GM18868 (cell line): ENCODE data around the gene P2RY2.

Experiments used
- ATAC-seq: cut with Tn5 transposase; IDR thresholded peaks from one replicate; pipeline ENCODE4 v1.9.1; 2021; ENCODE audit warnings: mild to moderate bottlenecking, moderate library complexity; ENCODE audit not compliant: unreplicated experiment

The P2RY2 gene

DNA sequence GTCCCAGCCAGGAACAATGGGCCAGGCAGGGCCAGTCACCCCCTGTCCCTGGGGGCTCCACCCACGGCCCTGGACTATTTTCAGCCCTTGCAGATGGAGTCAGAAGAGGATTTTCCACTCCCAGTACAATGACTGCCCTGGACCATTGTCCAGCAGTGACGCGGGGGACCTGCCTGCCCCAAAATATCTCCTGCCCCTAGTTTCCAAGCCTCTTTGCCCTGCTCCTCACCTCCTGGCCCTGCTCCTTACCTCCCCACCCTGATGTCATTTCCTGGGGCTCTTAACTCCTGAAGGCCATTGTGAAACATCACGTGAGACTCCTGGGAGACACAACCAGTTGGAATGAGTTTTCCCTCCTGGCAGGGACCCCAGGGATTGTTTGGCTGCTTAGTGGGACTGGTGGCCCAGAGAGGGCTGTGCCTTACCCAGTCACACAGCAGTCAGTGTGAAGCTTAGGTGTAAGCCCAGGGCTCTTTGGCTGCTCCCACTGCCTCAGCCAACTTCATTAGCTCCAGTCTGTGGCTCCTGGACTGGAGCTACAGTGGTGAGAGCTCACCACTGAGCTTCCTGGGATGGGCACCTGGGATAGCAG lies 22.2 kb downstream of the P2RY2 start:
- no peak for ATAC-seq

- ATAC-seq: no peak
Measured at GRCh38 chr11:73241300-73241699, 23.2 kb downstream of the P2RY2 start.

GRCh38 chr11:73242251-73243092 lies 24.4 kb downstream of the P2RY2 start:
- ATAC-seq: peak; percentile 75

DNA sequence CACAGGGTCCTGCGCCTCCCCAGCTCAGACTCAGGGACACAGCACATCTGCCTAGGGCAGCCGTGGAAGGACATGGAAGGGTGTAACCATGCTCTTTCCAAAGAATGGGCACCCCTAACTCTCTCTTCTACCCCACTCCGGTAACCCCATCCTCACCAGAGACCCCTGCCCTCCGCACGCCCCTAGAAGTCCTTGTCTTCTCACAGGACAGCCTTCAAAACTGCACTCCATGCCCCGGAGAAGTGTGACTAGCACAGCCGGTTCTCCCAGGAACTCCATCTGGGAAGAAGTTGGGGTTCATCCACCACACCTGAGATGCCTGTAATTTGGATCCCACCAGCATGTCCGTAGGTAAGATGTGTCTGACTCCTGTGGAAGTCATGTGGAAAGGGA lies 25.0 kb downstream of the P2RY2 start:
- no peak for ATAC-seq

DNA sequence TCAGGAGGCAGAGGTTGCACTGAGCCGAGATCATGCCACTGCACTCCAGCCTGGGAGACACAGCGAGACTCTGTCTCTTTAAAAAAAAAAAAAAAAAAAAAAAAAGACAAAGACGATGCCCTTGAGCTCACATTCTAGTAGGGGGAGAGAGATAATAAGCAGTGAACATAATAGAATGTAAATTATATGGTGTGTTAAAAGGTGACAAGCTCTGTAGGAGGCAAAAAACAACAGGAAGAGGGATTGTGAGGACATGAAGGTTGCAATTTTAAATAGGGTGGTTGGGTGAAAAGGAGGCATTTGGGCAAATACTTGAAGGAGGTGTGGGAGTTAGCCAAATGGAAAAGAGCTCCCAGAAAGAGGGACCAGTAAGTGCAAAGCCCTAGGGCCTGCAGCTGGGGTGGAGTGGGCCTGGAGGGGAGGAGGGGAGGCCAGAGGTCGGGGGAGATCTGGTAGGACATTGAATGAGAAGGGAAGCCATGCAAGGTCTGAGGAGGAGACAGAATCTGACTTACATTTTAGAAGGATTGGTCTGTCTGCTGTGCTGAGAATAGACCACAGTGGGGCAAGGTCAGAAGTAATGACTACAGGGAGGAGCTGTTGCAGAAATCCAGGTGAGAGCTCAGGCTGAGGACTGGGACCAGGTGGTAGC lies 26.6 kb downstream of the P2RY2 start:
- no peak for ATAC-seq

GRCh38 chr11:73245461-73245860 lies 27.4 kb downstream of the P2RY2 start:
- no peak for ATAC-seq

DNA sequence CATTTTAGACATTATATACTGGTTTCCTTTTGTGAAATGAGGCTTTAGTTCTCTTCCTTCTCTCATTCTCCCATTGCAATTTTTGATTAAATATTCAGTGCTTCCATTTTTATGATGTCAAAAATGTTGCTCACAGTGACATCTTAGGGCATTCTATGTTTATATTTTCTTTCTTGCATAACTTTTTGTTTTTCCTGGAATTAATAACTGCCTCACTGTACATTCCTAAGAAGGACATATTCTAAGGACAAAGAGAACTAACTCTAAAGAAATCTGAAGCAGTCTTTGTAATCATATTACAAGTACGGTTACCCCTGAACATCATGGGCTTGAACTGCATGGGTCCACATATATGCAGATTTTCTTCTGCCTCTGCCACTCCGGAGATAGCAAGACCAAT lies 28.2 kb downstream of the P2RY2 start:
- no peak for ATAC-seq

DNA sequence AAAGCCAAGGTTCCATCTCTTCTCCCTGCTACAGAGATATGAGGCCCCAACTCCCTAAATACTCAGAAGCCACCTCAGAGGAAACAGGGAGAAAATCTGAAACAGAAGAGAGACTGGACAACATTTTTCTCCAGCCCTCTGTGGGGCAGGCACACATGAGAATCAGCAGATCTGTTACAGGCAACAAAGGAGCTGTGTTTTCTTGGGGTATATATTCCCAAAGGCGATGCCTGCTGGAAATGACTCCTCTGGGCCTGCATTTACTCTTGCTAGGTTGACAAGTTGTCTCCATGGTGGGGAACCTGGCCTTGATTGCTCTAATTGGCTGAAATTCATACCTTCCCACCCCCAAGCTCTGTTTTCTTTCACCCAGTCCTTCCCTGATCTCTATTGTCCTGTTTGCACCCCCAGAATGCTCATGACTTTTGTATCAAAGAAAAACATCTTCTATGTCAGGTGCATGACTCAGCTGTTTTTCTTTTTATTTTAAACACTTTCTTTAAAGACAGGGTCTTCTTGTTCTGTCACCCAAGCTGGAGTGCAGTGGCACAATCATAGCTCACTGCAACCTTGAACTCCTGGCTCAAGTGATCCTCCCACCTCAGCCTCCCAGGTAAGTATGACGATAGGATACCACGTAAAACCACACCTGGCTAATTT lies 30.6 kb downstream of the P2RY2 start:
- no peak for ATAC-seq

DNA sequence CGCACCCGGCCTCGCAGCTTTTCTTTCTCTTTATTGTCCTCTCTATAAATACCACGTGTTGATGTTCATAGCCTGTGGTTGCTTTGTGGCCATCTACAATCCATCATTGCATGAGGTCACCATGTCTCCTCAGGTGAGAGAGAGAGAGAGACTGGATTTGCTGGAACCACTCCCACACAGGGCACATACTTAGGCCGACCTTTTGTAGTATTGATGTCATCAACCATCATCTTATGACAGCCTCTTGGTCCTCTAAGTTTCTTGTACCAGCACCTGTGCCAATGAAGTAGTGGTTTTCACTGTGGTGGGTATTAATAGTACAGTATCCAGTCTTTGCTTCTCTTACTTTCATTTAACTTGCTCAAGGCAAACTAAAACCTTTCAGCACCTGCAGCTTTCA lies 31.2 kb downstream of the P2RY2 start:
- ATAC-seq: no peak

GRCh38 chr11:73249853-73250783 lies 32.0 kb downstream of the P2RY2 start:
- ATAC-seq: no peak

DNA sequence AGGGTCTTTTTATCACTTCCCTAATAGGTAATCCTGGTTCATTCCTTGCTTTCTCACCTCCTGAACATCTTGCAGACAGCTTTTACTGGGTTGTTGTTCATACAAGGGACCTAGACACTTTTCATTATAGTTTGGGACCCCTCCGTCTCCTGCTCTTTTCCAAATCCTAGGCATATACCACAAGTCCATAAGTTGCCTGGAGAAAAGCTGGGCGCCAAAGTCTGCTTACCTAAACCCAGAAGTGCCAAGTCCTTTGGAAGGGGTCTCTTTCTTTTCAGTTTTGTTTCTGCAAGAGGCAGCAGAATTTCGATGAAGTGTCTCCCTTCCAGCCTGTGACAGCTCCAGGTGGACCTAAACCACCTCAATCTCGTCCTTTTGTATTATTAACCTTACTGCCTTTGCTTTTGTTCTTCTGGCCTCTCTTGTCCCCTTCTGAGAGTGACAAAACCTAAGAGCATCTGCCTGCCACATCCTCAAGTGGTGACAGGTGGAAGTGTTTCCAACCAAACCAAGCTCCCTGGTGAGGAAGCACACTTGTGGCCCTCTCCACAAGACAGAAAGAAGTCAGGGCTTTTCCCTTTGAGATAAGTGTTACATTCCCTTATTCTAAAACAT lies 34.6 kb downstream of the P2RY2 start:
- ATAC-seq: no peak

GRCh38 chr11:73257342-73258103 lies 39.4 kb downstream of the P2RY2 start:
- ATAC-seq: no peak

GRCh38 chr11:73258104-73259035 lies 40.3 kb downstream of the P2RY2 start:
- no peak for ATAC-seq

DNA sequence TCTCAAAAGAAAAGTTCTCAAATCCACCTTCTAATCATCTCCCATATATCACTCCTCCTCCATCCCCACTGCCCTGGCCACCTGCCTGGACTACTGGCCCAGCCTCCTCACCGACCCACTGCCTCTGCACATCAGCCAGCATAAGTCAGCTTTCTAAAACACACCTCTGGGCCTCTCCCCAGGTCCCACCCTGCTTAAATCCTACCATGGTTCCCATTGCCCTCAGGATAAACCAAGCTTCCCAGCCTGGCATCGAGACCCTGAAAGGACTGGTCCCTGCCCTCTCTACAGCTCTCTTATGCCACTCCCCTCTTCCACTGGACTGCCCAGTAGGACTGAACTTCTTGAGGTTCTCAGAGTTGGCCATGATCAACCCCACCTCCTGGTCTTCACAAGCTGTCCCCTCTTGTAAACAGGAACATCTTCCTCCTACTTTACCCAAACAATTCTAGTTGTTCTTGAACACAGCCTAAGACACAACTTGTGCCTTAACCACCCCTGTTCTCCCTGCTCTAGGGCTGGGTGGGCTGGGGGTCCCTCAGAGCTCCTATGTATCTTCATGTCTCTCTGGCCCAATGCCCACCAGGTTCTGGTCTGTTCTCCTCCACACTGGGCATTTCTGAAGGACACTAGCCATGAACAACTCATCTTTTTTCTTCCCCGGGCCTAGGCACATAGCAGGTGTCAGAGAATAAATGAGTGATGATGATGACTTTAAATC lies 41.5 kb downstream of the P2RY2 start:
- ATAC-seq: no peak

DNA sequence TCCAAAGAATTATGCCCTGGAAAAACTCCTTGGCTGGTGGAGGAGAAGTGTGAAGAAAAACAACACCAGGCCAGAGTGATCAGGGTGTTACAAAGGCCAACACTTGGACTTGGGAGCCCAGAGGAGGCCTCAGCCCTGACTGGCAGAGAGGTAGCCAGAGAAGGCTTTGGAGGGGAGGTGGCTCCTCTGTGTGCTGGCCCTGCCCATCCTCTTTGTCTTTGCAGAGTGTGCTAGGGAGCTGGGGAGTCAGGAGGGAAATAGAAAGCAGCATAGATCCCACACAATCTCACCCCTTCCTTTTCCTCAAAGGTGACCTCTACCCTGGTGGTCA lies 42.0 kb downstream of the P2RY2 start:
- ATAC-seq: no peak

GRCh38 chr11:73262851-73263495 lies 44.9 kb downstream of the P2RY2 start:
- no peak for ATAC-seq

- no peak for ATAC-seq
Measured at GRCh38 chr11:73263640-73264039, 45.6 kb downstream of the P2RY2 start.
